GM21576 (cell line): ENCODE results near the gene SLC7A6.
"Not testable (repeated sequence)": the region's sequence is repeated elsewhere in the genome, so short reads cannot be mapped to it uniquely, and the experiment has no call there.

Source experiments
- ATAC-seq: cut with Tn5 transposase; IDR thresholded peaks from one replicate; pipeline ENCODE4 v1.9.1; 2021; ENCODE audit warnings: mild to moderate bottlenecking, moderate library complexity; ENCODE audit not compliant: unreplicated experiment

SLC7A6 gene

DNA sequence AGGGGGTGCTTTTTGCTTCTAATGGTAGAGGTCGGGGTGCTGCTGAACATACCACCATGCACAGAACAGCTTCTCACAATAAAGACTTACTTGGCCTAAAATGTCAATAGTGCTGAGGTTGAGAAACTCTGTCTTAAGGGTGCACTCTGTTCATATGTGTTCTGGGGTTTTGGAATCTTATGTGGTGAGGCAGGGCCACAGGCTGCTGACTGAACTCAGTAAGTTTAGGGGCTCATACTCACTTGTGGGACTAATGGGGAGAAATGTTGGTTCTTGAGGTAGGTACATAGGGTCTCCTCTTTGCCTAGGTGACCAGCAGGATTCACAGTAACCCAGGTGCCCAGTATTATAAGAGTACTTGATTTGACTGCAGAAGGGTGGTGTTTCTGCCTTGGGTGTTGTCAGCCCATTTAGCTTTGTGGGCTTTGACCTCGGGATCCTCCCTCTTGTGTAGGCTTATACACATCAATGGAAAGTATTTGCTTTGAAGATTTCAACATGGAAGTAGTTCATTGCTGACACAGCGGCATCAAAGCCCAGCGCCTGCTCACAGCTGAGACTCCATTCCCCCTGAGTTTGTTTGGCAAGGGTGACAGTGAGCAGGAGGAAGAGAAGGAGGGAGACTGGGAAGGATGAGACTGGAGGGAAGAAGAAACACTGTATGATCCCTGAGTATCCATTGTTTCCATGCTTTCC, 17.2 kb downstream of the SLC7A6 start:
- no peak for ATAC-seq

GRCh38 chr16:68282064-68282452, 17.7 kb downstream of the SLC7A6 start:
- no peak for ATAC-seq

- ATAC-seq: no peak
Observed at GRCh38 chr16:68283346-68283745, 19.0 kb downstream of the SLC7A6 start.

GRCh38 chr16:68283801-68284598, 19.7 kb downstream of the SLC7A6 start:
- peak; percentile 30 for ATAC-seq

GRCh38 chr16:68284847-68285246, 20.5 kb downstream of the SLC7A6 start:
- ATAC-seq: peak; percentile 46

DNA sequence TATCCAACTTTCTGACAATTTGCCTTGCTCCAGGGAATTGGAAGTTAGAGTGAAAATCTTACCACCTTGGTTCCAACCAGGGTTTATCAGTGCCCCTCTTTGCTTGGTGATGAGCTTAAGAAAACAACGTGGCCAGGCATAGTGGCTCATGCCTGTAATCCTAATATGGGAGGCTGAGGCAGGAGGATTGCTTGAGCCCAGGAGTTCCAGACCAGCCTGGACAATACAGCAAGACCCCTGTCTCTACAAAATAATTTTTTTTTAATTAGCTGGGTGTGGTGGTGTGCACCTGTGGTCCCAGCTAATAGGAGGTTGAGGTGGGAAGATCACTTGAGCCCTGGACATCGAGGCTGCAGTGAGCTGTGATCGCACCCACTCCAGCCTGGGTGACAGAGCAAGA, 21.4 kb downstream of the SLC7A6 start:
- ATAC-seq: no peak

- ATAC-seq: no peak
Observed at GRCh38 chr16:68286153-68287074, 22.1 kb downstream of the SLC7A6 start.

GRCh38 chr16:68287276-68288251, 23.2 kb downstream of the SLC7A6 start:
- no peak for ATAC-seq

GRCh38 chr16:68288252-68288650, 23.9 kb downstream of the SLC7A6 start:
- ATAC-seq: no peak

DNA sequence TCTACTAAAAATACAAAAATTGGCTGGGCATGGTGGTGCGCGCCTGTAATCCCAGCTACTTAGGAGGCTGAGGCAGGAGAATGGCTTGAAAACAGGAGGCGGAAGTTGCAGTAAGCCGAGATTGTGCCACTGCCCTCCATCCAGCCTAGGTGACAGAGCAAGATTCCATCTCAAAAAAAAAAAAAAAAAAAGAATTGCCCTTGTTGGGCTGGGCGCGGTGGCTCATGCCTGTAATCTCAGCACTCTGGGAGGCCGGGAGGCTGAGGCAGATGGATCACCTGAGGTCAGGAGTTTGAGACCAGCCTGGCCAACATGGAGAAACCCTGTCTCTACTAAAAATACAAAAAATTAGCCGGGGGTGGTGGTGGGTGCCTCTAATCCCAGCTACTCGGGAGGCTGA, 24.5 kb downstream of the SLC7A6 start:
- ATAC-seq: not testable (repeated sequence)

DNA sequence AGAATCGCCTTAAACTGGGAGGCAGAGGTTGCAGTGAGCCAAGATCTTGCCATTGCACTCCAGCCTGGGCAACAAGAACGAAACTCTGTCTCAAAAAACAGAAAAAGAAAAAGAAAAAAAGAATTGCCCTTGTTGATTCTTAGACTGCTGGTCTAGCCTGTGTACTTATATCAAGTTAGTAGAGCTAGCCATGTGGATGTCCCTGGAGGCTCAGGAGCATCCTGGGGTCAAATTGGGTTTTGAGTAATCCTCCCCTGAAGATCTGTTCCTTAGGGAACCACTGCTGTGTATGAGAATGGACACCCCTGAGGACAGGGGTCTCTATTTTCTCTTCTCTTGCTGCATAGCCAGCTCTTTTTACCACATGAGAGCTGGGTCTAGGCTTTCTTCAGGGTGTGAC, 24.9 kb downstream of the SLC7A6 start:
- ATAC-seq: no peak

GRCh38 chr16:68289621-68290329, 25.4 kb downstream of the SLC7A6 start:
- ATAC-seq: peak; percentile 76

DNA sequence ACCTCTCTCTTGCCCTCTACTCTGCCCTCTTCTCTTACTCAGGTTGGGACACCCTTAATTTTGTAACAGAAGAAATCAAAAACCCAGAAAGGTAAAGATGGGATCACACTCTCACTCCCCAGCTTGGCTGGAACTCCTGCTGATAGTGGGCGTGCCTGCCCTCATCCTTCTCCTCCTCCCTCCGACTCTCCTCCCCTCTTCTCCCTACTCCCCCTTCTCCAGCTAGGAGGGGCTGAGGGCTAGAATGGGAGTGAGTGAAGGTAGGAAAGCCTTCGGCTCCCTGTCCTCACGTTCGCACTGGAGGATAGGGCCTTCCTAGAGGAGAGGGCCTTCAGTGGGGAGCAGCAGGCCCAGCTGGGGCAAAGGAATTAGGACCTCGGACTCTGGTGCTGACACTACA, 26.1 kb downstream of the SLC7A6 start:
- ATAC-seq: no peak

GRCh38 chr16:68291227-68291626, 26.9 kb downstream of the SLC7A6 start:
- no peak for ATAC-seq

DNA sequence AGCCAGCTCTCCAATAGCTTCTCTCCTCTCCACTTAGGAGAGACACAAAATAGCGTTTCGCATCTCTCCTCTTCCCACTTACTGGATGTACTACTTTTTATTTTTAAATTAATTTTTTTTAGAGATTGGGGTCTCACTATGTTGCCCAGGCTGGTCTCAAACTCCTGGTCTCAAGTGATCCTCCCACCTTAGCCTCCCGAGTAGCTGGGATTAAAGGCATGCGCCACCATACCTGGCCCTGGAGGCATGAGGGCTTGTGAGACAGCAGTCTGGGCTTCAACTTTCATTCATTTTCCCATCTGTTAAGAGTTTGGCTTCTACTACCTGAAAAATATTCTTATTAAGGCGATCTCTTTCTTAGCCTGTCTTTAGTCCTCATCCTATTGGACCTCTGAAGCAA, 28.1 kb downstream of the SLC7A6 start:
- ATAC-seq: no peak

DNA sequence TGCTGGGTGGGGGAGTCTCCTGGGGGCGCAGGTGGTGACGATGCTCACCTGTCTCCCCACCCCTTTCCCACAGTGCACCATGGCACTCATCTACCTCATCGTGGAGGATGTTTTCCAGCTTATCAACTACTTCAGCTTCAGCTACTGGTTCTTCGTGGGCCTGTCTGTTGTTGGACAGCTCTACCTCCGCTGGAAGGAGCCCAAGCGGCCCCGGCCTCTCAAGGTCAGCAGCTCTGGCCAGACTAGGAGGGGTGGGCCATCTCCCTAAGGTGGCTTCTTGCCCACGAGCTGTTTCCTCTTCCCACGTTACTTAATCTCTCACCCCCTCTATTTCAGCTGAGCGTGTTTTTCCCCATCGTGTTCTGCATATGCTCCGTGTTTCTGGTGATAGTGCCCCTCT, 32.0 kb downstream of the SLC7A6 start:
- ATAC-seq: no peak

DNA sequence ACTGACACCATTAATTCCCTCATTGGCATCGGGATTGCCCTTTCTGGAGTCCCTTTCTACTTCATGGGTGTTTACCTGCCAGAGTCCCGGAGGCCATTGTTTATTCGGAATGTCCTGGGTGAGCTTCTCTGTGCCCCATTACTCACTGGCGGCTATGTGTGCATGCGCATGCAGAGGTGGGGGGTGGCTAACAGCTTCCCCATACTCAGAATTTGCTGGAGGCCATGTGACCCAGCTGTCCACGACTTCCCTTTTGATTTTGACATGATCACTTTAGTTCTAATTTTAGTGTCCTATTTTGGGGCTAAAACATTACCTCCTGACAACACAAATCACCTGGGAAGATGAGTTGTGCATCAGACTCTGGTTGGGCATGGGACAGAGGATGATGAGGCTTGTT, 32.4 kb downstream of the SLC7A6 start:
- no peak for ATAC-seq

DNA sequence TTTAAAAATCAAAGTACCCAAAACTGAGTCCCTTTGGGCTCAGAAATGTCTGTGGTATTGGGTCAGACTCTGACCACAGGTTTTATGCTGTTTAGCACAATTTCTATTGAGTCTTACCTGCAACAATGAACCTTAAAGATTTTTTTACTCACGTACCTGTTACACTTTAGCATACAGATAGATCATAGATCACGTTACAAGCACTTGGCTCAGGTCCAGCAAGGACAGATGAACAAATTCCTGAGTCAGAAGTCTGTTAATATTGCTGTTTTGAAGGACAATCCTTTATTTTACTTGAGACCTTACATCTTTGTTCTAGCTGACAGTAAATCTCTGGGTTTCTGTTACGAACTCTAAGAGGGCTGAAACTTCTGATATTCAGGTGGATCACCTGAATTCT, 33.6 kb downstream of the SLC7A6 start:
- no peak for ATAC-seq

DNA sequence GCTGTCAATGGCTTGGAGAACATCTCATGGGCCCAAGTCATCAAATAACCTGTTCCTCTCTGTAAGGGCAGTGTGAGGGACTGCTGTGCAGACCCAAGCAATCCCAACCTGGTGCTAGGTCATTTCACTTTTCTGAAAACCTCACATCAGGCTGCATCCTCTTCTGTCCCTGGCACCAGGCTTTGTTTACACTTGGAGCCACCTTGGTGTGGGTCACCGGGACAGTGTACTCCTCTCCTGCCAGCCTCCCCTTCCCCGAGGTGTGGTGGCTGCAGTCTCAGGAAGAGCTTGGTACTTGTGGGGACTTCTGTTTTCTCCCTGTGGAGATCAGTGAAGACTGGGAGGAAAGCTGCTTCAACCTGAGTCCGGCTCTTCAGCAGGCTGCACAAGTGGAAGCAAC, 34.0 kb downstream of the SLC7A6 start:
- ATAC-seq: no peak
